ENCODE results near the gene DSC1. TPM values are rescaled to one million over a fixed set of nuclear protein-coding genes. Genes with fewer than 3 reads are reported as not detected.

DSC1 gene
- total RNA-seq, 1 experiment from 2014 or later: not detected

DNA sequence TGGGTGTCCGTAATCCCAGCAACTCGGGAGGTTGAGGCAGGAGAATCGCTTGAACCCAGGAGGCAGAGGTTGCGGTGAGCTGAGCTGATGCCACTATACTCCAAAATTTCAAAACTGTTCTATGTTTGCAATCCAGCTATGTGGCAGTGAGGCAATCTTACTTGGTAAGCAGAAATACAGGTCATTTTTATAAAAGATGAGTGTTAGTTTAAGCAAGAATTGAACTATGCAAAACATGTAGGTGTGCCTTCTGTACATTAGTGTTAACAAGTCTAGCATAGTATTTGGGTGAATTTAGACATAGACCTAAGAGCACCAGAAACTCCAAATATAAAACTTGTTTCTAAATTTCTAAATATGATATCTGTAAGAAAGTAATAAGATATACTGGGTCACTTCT, 7.2 kb downstream of the DSC1 start:
- Mint-ChIP-seq H3K9me3 (no peaks in the 10 kb centered on the region), H3K36me3 (no peaks in the 10 kb centered on the region), H3K4me1 (peaks cover 11% of the 10 kb centered on the region), H3K4me3 (no peak overlapping the region), H3K27ac (no peak overlapping the region), H3K27me3 (ENCODE audit: low read depth) (no peaks in the 10 kb centered on the region)
- POLR2A ChIA-PET: no interaction called here
- CTCF ChIA-PET: no interaction called here
- TF ChIP-seq JUN (CRISPR knock-in tag; IDR thresholded peaks at IDR 0.05) (no peak), OVOL2 (CRISPR knock-in tag; IDR thresholded peaks at IDR 0.05; ENCODE audit: borderline replicate concordance) (no peak), GABPB1 (CRISPR knock-in tag; IDR thresholded peaks at IDR 0.05) (no peak), ZNF138 (CRISPR knock-in tag; conservative IDR thresholded peaks at IDR 0.05) (no peak), ESRRA (CRISPR knock-in tag; IDR thresholded peaks at IDR 0.05; ENCODE audit: borderline replicate concordance) (no peak), HMGA2 (CRISPR knock-in tag; IDR thresholded peaks at IDR 0.05) (no peak), KAT7 (CRISPR knock-in tag; IDR thresholded peaks at IDR 0.05; ENCODE audit: borderline replicate concordance) (no peak), SOX15 (CRISPR knock-in tag; IDR thresholded peaks at IDR 0.05) (no peak), TEAD1 (CRISPR knock-in tag; IDR thresholded peaks at IDR 0.05) (no peak), ZNF416 (CRISPR knock-in tag; IDR thresholded peaks at IDR 0.05) (no peak), ETV6 (CRISPR knock-in tag; IDR thresholded peaks at IDR 0.05) (no peak), NR2C2 (CRISPR knock-in tag; IDR thresholded peaks at IDR 0.05) (no peak), FOXJ3 (CRISPR knock-in tag; IDR thresholded peaks at IDR 0.05; ENCODE audit: borderline replicate concordance) (no peak), SMAD4 (CRISPR knock-in tag; IDR thresholded peaks at IDR 0.05) (no peak)
- TF ChIP-seq, protein P1, sequence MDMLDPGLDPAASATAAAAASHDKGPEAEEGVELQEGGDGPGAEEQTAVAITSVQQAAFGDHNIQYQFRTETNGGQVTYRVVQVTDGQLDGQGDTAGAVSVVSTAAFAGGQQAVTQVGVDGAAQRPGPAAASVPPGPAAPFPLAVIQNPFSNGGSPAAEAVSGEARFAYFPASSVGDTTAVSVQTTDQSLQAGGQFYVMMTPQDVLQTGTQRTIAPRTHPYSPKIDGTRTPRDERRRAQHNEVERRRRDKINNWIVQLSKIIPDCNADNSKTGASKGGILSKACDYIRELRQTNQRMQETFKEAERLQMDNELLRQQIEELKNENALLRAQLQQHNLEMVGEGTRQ (CRISPR knock-in tag; IDR thresholded peaks at IDR 0.05): no peak
- TF ChIP-seq, protein P2, sequence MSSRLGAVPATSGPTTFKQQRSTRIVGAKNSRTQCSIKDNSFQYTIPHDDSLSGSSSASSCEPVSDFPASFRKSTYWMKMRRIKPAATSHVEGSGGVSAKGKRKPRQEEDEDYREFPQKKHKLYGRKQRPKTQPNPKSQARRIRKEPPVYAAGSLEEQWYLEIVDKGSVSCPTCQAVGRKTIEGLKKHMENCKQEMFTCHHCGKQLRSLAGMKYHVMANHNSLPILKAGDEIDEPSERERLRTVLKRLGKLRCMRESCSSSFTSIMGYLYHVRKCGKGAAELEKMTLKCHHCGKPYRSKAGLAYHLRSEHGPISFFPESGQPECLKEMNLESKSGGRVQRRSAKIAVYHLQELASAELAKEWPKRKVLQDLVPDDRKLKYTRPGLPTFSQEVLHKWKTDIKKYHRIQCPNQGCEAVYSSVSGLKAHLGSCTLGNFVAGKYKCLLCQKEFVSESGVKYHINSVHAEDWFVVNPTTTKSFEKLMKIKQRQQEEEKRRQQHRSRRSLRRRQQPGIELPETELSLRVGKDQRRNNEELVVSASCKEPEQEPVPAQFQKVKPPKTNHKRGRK (CRISPR knock-in tag; IDR thresholded peaks at IDR 0.05; ENCODE audit: borderline replicate concordance): no peak
- TF ChIP-seq, protein P3, sequence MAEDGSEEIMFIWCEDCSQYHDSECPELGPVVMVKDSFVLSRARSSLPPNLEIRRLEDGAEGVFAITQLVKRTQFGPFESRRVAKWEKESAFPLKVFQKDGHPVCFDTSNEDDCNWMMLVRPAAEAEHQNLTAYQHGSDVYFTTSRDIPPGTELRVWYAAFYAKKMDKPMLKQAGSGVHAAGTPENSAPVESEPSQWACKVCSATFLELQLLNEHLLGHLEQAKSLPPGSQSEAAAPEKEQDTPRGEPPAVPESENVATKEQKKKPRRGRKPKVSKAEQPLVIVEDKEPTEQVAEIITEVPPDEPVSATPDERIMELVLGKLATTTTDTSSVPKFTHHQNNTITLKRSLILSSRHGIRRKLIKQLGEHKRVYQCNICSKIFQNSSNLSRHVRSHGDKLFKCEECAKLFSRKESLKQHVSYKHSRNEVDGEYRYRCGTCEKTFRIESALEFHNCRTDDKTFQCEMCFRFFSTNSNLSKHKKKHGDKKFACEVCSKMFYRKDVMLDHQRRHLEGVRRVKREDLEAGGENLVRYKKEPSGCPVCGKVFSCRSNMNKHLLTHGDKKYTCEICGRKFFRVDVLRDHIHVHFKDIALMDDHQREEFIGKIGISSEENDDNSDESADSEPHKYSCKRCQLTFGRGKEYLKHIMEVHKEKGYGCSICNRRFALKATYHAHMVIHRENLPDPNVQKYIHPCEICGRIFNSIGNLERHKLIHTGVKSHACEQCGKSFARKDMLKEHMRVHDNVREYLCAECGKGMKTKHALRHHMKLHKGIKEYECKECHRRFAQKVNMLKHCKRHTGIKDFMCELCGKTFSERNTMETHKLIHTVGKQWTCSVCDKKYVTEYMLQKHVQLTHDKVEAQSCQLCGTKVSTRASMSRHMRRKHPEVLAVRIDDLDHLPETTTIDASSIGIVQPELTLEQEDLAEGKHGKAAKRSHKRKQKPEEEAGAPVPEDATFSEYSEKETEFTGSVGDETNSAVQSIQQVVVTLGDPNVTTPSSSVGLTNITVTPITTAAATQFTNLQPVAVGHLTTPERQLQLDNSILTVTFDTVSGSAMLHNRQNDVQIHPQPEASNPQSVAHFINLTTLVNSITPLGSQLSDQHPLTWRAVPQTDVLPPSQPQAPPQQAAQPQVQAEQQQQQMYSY (CRISPR knock-in tag; IDR thresholded peaks at IDR 0.05): no peak
- TF ChIP-seq, protein P4, sequence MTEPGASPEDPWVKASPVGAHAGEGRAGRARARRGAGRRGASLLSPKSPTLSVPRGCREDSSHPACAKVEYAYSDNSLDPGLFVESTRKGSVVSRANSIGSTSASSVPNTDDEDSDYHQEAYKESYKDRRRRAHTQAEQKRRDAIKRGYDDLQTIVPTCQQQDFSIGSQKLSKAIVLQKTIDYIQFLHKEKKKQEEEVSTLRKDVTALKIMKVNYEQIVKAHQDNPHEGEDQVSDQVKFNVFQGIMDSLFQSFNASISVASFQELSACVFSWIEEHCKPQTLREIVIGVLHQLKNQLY (CRISPR knock-in tag; IDR thresholded peaks at IDR 0.05): no peak
- TF ChIP-seq, protein P5, sequence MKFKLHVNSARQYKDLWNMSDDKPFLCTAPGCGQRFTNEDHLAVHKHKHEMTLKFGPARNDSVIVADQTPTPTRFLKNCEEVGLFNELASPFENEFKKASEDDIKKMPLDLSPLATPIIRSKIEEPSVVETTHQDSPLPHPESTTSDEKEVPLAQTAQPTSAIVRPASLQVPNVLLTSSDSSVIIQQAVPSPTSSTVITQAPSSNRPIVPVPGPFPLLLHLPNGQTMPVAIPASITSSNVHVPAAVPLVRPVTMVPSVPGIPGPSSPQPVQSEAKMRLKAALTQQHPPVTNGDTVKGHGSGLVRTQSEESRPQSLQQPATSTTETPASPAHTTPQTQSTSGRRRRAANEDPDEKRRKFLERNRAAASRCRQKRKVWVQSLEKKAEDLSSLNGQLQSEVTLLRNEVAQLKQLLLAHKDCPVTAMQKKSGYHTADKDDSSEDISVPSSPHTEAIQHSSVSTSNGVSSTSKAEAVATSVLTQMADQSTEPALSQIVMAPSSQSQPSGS (CRISPR knock-in tag; IDR thresholded peaks at IDR 0.05; ENCODE audit: borderline replicate concordance, low read depth): no peak
- TF ChIP-seq, protein P6, sequence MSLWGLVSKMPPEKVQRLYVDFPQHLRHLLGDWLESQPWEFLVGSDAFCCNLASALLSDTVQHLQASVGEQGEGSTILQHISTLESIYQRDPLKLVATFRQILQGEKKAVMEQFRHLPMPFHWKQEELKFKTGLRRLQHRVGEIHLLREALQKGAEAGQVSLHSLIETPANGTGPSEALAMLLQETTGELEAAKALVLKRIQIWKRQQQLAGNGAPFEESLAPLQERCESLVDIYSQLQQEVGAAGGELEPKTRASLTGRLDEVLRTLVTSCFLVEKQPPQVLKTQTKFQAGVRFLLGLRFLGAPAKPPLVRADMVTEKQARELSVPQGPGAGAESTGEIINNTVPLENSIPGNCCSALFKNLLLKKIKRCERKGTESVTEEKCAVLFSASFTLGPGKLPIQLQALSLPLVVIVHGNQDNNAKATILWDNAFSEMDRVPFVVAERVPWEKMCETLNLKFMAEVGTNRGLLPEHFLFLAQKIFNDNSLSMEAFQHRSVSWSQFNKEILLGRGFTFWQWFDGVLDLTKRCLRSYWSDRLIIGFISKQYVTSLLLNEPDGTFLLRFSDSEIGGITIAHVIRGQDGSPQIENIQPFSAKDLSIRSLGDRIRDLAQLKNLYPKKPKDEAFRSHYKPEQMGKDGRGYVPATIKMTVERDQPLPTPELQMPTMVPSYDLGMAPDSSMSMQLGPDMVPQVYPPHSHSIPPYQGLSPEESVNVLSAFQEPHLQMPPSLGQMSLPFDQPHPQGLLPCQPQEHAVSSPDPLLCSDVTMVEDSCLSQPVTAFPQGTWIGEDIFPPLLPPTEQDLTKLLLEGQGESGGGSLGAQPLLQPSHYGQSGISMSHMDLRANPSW (CRISPR knock-in tag; conservative IDR thresholded peaks at IDR 0.05; ENCODE audit: low read depth): no peak
- ATAC-seq (no peak), DNase-seq (ENCODE audit: low spot score) (no peak)
